Lower leg skin (tissue), 3 donors: ENCODE data around the gene SLC8A1.

Source experiments
- POLR2A ChIP-seq, 2 donors: fragments of 450-650 bp; IDR thresholded peaks; one replicate each; pipeline ENCODE4 v1.6.1; 2016 to 2017; ENCODE audit warnings: antibody characterized with exemption in 2 of 2, mild to moderate bottlenecking in 1 of 2, moderate library complexity in 1 of 2
- TF ChIP-seq, protein P1 (sequence below), 3 donors: fragments of 450-650 bp; IDR thresholded peaks; one replicate each; pipeline ENCODE4 v1.5.1; 2016; ENCODE audit warnings: antibody characterized with exemption in 3 of 3, mild to moderate bottlenecking in 3 of 3, moderate library complexity in 2 of 3

DNA sequence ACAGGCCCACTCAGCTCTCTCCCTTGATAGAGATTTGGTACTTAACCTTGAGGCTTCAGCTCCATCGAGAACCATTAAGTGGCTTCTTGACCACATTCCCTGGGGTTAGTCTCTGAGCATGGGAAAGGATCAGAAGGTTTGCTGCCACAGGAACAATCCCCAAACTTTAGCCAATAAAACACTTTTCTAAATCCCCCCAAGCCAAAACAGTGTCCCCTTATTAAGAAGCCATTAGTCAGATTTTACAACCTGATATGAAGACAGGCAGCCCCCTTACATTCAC, 37.7 kb upstream of the SLC8A1 start:
- TF ChIP-seq, protein P1, sequence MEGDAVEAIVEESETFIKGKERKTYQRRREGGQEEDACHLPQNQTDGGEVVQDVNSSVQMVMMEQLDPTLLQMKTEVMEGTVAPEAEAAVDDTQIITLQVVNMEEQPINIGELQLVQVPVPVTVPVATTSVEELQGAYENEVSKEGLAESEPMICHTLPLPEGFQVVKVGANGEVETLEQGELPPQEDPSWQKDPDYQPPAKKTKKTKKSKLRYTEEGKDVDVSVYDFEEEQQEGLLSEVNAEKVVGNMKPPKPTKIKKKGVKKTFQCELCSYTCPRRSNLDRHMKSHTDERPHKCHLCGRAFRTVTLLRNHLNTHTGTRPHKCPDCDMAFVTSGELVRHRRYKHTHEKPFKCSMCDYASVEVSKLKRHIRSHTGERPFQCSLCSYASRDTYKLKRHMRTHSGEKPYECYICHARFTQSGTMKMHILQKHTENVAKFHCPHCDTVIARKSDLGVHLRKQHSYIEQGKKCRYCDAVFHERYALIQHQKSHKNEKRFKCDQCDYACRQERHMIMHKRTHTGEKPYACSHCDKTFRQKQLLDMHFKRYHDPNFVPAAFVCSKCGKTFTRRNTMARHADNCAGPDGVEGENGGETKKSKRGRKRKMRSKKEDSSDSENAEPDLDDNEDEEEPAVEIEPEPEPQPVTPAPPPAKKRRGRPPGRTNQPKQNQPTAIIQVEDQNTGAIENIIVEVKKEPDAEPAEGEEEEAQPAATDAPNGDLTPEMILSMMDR (IDR thresholded peaks at IDR 0.05): no peak
- TF ChIP-seq POLR2A (IDR thresholded peaks at IDR 0.05): no peak
